NB4 (cell line): Measurements from ENCODE around the gene STN1.

Experiments used
- DNase-seq: peaks from one replicate; pipeline ENCODE4 v3.0.0; 2010; ENCODE audit warnings: low read depth
- H3K4me3 ChIP-seq: one replicate; pipeline ENCODE4 v1.5.1; 2011; ENCODE audit warnings: mild to moderate bottlenecking, low read depth, low read length, moderate library complexity
- CTCF ChIP-seq: IDR thresholded peaks from one replicate; pipeline ENCODE4 v1.5.1; 2012; ENCODE audit warnings: low read depth, low read length
- MAX ChIP-seq: IDR thresholded peaks from 2 replicates; pipeline ENCODE4 v1.6.1; 2011; ENCODE audit warnings: low read depth, low read length
- MYC ChIP-seq: IDR thresholded peaks from 2 replicates; pipeline ENCODE4 v1.6.1; 2011; ENCODE audit warnings: low read depth, low read length
- POLR2A ChIP-seq: IDR thresholded peaks from 2 replicates; pipeline ENCODE4 v1.6.1; 2011; ENCODE audit warnings: mild to moderate bottlenecking; ENCODE audit not compliant: insufficient read length; ENCODE audit errors: extremely low read depth

STN1 gene

GRCh38 chr10:103841519-103841918 is 76.5 kb downstream of the STN1 start:
- TF ChIP-seq CTCF = no peak
- no peak for TF ChIP-seq POLR2A
- no peak for TF ChIP-seq MAX
- no peak for TF ChIP-seq MYC
- no peak overlapping the region for H3K4me3 ChIP-seq

GRCh38 chr10:103840740-103841070 is 77.3 kb downstream of the STN1 start:
- DNase-seq = no peak
- H3K4me3 ChIP-seq = no peak overlapping the region

More at GRCh38 chr10:103841519-103841918, 76.5 kb downstream of the STN1 start:
- no peak for DNase-seq

GRCh38 chr10:103839872-103840739 is 77.9 kb downstream of the STN1 start:
- DNase-seq = no peak
- H3K4me3 ChIP-seq = no peak overlapping the region
- TF ChIP-seq MYC = no peak
- TF ChIP-seq CTCF = no peak
- no peak for TF ChIP-seq MAX
- no peak for TF ChIP-seq POLR2A

More at GRCh38 chr10:103840740-103841070, 77.3 kb downstream of the STN1 start:
- TF ChIP-seq POLR2A (no peak), CTCF (no peak), MAX (no peak), MYC (no peak)

GRCh38 chr10:103839519-103839871 is 78.5 kb downstream of the STN1 start:
- TF ChIP-seq POLR2A (no peak), CTCF (no peak), MYC (no peak), MAX (no peak)
- H3K4me3 ChIP-seq = no peak overlapping the region

GRCh38 chr10:103838862-103839518 is 79.0 kb downstream of the STN1 start:
- TF ChIP-seq POLR2A (no peak), MAX (no peak), CTCF (no peak), MYC (no peak)
- no peak for DNase-seq
- no peak overlapping the region for H3K4me3 ChIP-seq

More at GRCh38 chr10:103839519-103839871, 78.5 kb downstream of the STN1 start:
- DNase-seq = no peak
